ENCODE measurements around the gene SLCO3A1. TPM values are rescaled to one million over a fixed set of nuclear protein-coding genes. Genes with fewer than 3 reads are reported as not detected.

SLCO3A1 gene
- total and polyA plus RNA-seq, 4 donors = 1.6 to 3.6 (median 2.4) TPM

- Histone ChIP-seq H3K27ac (ENCODE audit: low read depth in 1 of 2, low read length in 2 of 2) (no peak overlapping the region), H3K9me3 (ENCODE audit: control insufficient read depth in 4 of 4, low read length in 3 of 4) (no peaks in the 10 kb centered on the region), H3K36me3 (ENCODE audit: control insufficient read depth in 4 of 4, insufficient read depth in 3 of 4, low read depth in 1 of 4, low read length in 3 of 4) (no peaks in the 10 kb centered on the region), H3K4me3 (ENCODE audit: low read depth in 1 of 3, low read length in 3 of 3) (no peak overlapping the region), H3K4me1 (ENCODE audit: control insufficient read depth in 4 of 4, insufficient read depth in 4 of 4, low read length in 3 of 4) (no peaks in the 10 kb centered on the region), H3K27me3 (ENCODE audit: control insufficient read depth in 4 of 4, insufficient read depth in 4 of 4, low read length in 3 of 4) (no peaks in the 10 kb centered on the region), H3K9ac (ENCODE audit: low read depth in 1 of 2, low read length in 2 of 2) (no peak overlapping the region)
- TF ChIP-seq GABPA (IDR thresholded peaks at IDR 0.05 in 1 of 2, conservative IDR thresholded peaks at IDR 0.05 in 1 of 2) = no peak
- no peak for TF ChIP-seq EGR1 (IDR thresholded peaks at IDR 0.05; ENCODE audit: low read depth in 2 of 2)
- no peak for TF ChIP-seq FOXA2 (IDR thresholded peaks at IDR 0.05)
- WGBS = 94% methylated on average over 7 of the region's 7 CpGs
- no peak for DNase-seq (ENCODE audit: low spot score)
Measured at GRCh38 chr15:92061511-92062195, 208.1 kb downstream of the SLCO3A1 start.

- no peak overlapping the region for H3K27ac ChIP-seq (ENCODE audit: low read depth in 1 of 2, low read length in 2 of 2)
- H3K4me1 ChIP-seq (ENCODE audit: control insufficient read depth in 4 of 4, insufficient read depth in 4 of 4, low read length in 3 of 4) = no peaks in the 10 kb centered on the region
- no peak for DNase-seq (ENCODE audit: low spot score)
- H3K9me3 ChIP-seq (ENCODE audit: control insufficient read depth in 4 of 4, low read length in 3 of 4) = no peaks in the 10 kb centered on the region
- no peak overlapping the region for H3K4me3 ChIP-seq (ENCODE audit: low read depth in 1 of 3, low read length in 3 of 3)
- WGBS = 97% methylated on average over 5 of the region's 5 CpGs
- TF ChIP-seq ATF3 (IDR thresholded peaks at IDR 0.05) (no peak), JUND (IDR thresholded peaks at IDR 0.05) (no peak), RAD21 (IDR thresholded peaks at IDR 0.05) (no peak), MAX (IDR thresholded peaks at IDR 0.05) (no peak), CTCF (IDR thresholded peaks at IDR 0.05; ENCODE audit: low read depth, low read length, missing input control) (no peak), YY1 (IDR thresholded peaks at IDR 0.05) (no peak), HNF4G (IDR thresholded peaks at IDR 0.05) (no peak), REST (IDR thresholded peaks at IDR 0.05) (no peak), FOXA1 (IDR thresholded peaks at IDR 0.05) (no peak), SP1 (IDR thresholded peaks at IDR 0.05) (no peak), TAF1 (conservative IDR thresholded peaks at IDR 0.05) (no peak), RXRA (IDR thresholded peaks at IDR 0.05) (no peak), GABPA (IDR thresholded peaks at IDR 0.05 in 1 of 2, conservative IDR thresholded peaks at IDR 0.05 in 1 of 2) (no peak), NR2F2 (IDR thresholded peaks at IDR 0.05) (no peak), EGR1 (IDR thresholded peaks at IDR 0.05; ENCODE audit: low read depth in 2 of 2) (no peak), FOXA2 (IDR thresholded peaks at IDR 0.05) (no peak), HNF4A (conservative IDR thresholded peaks at IDR 0.05) (no peak)
- H3K36me3 ChIP-seq (ENCODE audit: control insufficient read depth in 4 of 4, insufficient read depth in 3 of 4, low read depth in 1 of 4, low read length in 3 of 4) = no peaks in the 10 kb centered on the region
- no peaks in the 10 kb centered on the region for H3K27me3 ChIP-seq (ENCODE audit: control insufficient read depth in 4 of 4, insufficient read depth in 4 of 4, low read length in 3 of 4)
- no peak overlapping the region for H3K9ac ChIP-seq (ENCODE audit: low read depth in 1 of 2, low read length in 2 of 2)
Measured at GRCh38 chr15:92062505-92062904, 209.0 kb downstream of the SLCO3A1 start.
